ENCODE data around the gene HOXA7.

- TF ChIP-seq, protein P1, sequence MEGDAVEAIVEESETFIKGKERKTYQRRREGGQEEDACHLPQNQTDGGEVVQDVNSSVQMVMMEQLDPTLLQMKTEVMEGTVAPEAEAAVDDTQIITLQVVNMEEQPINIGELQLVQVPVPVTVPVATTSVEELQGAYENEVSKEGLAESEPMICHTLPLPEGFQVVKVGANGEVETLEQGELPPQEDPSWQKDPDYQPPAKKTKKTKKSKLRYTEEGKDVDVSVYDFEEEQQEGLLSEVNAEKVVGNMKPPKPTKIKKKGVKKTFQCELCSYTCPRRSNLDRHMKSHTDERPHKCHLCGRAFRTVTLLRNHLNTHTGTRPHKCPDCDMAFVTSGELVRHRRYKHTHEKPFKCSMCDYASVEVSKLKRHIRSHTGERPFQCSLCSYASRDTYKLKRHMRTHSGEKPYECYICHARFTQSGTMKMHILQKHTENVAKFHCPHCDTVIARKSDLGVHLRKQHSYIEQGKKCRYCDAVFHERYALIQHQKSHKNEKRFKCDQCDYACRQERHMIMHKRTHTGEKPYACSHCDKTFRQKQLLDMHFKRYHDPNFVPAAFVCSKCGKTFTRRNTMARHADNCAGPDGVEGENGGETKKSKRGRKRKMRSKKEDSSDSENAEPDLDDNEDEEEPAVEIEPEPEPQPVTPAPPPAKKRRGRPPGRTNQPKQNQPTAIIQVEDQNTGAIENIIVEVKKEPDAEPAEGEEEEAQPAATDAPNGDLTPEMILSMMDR (conservative IDR thresholded peaks at IDR 0.05; ENCODE audit: low read depth in 2 of 2), result no peak
- TF ChIP-seq, protein P2, sequence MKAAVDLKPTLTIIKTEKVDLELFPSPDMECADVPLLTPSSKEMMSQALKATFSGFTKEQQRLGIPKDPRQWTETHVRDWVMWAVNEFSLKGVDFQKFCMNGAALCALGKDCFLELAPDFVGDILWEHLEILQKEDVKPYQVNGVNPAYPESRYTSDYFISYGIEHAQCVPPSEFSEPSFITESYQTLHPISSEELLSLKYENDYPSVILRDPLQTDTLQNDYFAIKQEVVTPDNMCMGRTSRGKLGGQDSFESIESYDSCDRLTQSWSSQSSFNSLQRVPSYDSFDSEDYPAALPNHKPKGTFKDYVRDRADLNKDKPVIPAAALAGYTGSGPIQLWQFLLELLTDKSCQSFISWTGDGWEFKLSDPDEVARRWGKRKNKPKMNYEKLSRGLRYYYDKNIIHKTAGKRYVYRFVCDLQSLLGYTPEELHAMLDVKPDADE (IDR thresholded peaks at IDR 0.05), result no peak
- peak; percentile 97 for TF ChIP-seq EZH2 (IDR thresholded peaks at IDR 0.05; ENCODE audit: low read depth, unreplicated experiment)
- no peak for TF ChIP-seq NANOG (IDR thresholded peaks at IDR 0.05; ENCODE audit: borderline replicate concordance)
- no peak for TF ChIP-seq POLR2AphosphoS5 (IDR thresholded peaks at IDR 0.05; ENCODE audit: low read depth)
- TF ChIP-seq ZNF114 (CRISPR knock-in tag; IDR thresholded peaks at IDR 0.05), result no peak
These were observed 41.1 kb downstream of the HOXA7 start for GRCh38 chr7:27115221-27116026.

Measured in GM23338 (cell line).